ENCODE results near the gene RAPGEF5. TPM values are rescaled to one million over a fixed set of nuclear protein-coding genes. Genes with fewer than 3 reads are reported as not detected.

Gene RAPGEF5
- total RNA-seq, 2 donors from 2014 or later = 7.4 to 29.8 TPM

DNA sequence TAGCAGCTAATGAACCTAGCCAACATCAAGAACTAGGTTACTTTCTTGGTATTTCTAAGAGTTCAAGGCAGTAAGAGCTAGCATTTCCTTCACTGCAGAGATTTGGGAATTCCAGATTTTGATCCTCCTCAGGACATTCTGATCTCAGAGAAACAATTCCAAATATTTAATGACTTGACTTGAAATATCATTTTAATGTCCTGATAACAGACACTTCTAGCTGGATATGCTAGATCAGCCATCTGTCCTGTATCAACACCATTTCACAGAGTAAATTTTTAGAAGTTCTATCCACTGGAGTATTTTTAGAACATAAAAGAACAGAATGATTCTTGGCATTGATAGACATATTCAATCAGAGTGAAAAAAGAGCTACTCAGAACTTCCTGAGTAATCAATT is 151.3 kb downstream of the RAPGEF5 start:
- no peaks in the 10 kb centered on the region for H3K9me3 ChIP-seq
- H3K4me3 ChIP-seq = no peak overlapping the region
- TF ChIP-seq POLR2A (IDR thresholded peaks at IDR 0.05) (no peak), POLR2AphosphoS5 (IDR thresholded peaks at IDR 0.05) (no peak)
- TF ChIP-seq, protein P1, sequence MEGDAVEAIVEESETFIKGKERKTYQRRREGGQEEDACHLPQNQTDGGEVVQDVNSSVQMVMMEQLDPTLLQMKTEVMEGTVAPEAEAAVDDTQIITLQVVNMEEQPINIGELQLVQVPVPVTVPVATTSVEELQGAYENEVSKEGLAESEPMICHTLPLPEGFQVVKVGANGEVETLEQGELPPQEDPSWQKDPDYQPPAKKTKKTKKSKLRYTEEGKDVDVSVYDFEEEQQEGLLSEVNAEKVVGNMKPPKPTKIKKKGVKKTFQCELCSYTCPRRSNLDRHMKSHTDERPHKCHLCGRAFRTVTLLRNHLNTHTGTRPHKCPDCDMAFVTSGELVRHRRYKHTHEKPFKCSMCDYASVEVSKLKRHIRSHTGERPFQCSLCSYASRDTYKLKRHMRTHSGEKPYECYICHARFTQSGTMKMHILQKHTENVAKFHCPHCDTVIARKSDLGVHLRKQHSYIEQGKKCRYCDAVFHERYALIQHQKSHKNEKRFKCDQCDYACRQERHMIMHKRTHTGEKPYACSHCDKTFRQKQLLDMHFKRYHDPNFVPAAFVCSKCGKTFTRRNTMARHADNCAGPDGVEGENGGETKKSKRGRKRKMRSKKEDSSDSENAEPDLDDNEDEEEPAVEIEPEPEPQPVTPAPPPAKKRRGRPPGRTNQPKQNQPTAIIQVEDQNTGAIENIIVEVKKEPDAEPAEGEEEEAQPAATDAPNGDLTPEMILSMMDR (IDR thresholded peaks at IDR 0.05) = no peak
- H3K36me3 ChIP-seq = no peaks in the 10 kb centered on the region
- DNase-seq (ENCODE audit: low spot score) = no peak
- no peak overlapping the region for H3K27ac ChIP-seq
- intact Hi-C loops (cut with DNase I) = no loop called here
- H3K27me3 ChIP-seq (replicated peaks; ENCODE audit: insufficient read depth) = no peaks in the 10 kb centered on the region
- H3K4me1 ChIP-seq (replicated peaks) = no peaks in the 10 kb centered on the region

DNA sequence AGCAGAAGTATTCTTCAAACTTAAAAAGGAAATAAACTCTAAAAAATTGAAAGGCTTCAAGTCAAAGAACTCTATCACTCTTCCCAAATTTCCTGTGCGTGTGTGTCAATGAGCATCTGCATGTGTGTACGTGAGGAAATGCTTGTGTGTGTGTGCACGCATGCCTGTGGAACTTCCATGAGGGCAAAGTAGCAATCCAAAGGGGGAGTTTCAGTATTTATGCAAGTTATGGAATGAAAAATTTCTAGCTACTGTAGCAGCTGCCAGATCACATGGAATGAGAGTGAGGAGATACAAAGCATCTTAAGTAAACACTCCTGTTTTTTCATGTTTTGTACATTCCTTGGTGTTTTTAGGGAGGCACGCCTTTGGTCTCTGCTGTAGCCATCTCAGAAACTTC is 152.6 kb downstream of the RAPGEF5 start:
- H3K27me3 ChIP-seq (replicated peaks; ENCODE audit: insufficient read depth) = no peaks in the 10 kb centered on the region
- H3K4me1 ChIP-seq (replicated peaks) = no peaks in the 10 kb centered on the region
- no peaks in the 10 kb centered on the region for H3K9me3 ChIP-seq
- H3K4me3 ChIP-seq = no peak overlapping the region
- DNase-seq (ENCODE audit: low spot score) = no peak
- no peak for TF ChIP-seq POLR2AphosphoS5 (IDR thresholded peaks at IDR 0.05)
- intact Hi-C loops (cut with DNase I) = no loop called here
- no peaks in the 10 kb centered on the region for H3K36me3 ChIP-seq
- H3K27ac ChIP-seq = no peak overlapping the region
- 72% methylated on average over 4 of the region's 4 CpGs for WGBS

DNA sequence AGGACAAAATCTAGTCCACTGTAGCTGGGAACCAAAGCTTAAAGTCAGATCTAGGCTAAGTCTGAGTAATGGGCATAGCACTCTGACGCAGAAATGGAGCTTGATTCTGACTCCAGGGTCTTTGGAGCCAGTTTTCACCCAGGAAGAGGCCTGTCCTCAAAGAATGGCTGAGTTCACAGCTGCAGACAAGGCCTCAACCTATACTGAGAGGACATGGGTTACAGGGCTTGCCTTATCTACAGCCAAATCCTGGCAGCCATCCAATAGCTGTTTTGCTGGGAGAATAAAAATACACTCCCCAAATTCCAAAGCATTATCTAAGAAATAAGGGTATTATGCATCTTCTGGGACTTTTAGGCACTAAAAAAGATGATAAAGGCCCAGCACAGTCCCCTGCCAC is 154.8 kb downstream of the RAPGEF5 start:
- TF ChIP-seq POLR2AphosphoS5 (IDR thresholded peaks at IDR 0.05) (no peak), POLR2A (IDR thresholded peaks at IDR 0.05) (no peak)
- TF ChIP-seq, protein P1 (IDR thresholded peaks at IDR 0.05) = no peak
- Histone ChIP-seq H3K9me3 (no peaks in the 10 kb centered on the region), H3K4me1 (replicated peaks) (no peaks in the 10 kb centered on the region), H3K27ac (no peak overlapping the region), H3K4me3 (no peak overlapping the region), H3K27me3 (replicated peaks; ENCODE audit: insufficient read depth) (no peaks in the 10 kb centered on the region), H3K36me3 (no peaks in the 10 kb centered on the region)
- DNase-seq (ENCODE audit: low spot score) = no peak
- intact Hi-C loops (cut with DNase I) = no loop called here
- WGBS = 95% methylated on average over 1 of the region's 1 CpG

DNA sequence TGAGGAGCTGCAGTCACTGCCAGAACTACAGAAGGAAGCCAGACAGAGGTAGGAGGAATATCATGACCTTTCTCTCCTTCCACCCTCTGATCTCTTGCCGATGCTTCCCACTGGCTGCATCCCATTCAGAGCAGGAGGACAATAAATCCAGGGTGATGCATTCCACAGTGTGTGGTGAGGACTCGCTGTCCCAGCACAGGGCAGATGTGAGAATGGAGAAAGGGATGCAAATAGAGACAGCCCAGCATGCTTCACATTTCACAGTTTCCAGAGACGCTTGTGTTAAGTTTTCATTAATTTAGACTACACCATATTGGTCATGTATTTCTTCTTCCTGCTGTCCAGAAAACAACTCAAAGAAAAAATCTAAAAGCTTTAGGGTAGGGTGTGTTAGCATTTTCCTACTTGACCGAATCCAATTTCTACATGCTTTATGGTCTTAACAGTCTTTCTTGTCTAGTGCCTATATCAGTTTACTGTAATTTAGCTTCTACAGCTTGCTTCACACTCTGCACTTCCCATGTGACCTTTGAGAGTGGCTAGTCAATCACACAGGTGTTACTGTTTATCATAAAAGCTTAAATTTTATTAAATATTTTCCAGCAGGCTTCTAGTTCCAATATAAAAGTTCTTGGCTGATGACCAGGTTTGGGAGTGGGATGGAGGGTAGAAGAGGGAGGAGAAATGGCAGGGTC is 155.6 kb downstream of the RAPGEF5 start:
- DNase-seq (ENCODE audit: low spot score) = no peak
- Histone ChIP-seq H3K27me3 (replicated peaks; ENCODE audit: insufficient read depth) (no peaks in the 10 kb centered on the region), H3K36me3 (no peaks in the 10 kb centered on the region), H3K27ac (no peak overlapping the region), H3K4me3 (no peak overlapping the region), H3K4me1 (replicated peaks) (no peaks in the 10 kb centered on the region), H3K9me3 (no peaks in the 10 kb centered on the region)
- 73% methylated on average over 4 of the region's 4 CpGs for WGBS
- no peak for TF ChIP-seq POLR2A (IDR thresholded peaks at IDR 0.05)
- TF ChIP-seq, protein P1 (IDR thresholded peaks at IDR 0.05) = no peak
- intact Hi-C loops (cut with DNase I) = no loop called here

DNA sequence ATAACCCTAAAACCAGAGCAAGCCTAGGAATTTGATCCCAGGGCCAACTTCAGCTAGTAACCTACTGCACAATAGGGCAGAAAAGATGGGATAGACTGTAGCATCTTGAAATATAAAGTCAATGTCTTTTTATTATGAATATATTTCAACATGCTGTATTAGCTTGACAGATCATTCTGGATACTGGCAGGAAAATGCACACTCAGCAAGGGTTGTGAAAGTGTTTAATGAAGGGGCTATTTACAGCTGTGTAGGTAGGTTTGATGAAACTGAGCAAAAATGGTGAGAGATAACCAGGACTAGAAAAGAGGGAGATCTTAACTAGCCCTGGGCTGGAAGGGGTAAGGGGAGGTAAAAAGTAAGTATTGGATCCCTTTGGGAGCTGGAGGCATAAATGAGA is 156.2 kb downstream of the RAPGEF5 start:
- no peaks in the 10 kb centered on the region for H3K4me1 ChIP-seq (replicated peaks)
- H3K27ac ChIP-seq = no peak overlapping the region
- no peaks in the 10 kb centered on the region for H3K27me3 ChIP-seq (replicated peaks; ENCODE audit: insufficient read depth)
- DNase-seq (ENCODE audit: low spot score) = no peak
- H3K4me3 ChIP-seq = no peak overlapping the region
- no peaks in the 10 kb centered on the region for H3K36me3 ChIP-seq
- TF ChIP-seq POLR2A (IDR thresholded peaks at IDR 0.05) = no peak
- TF ChIP-seq, protein P1 (IDR thresholded peaks at IDR 0.05) = no peak
- no peak for TF ChIP-seq POLR2AphosphoS5 (IDR thresholded peaks at IDR 0.05)
- H3K9me3 ChIP-seq = no peaks in the 10 kb centered on the region
- intact Hi-C loops (cut with DNase I) = no loop called here
